GM23338 (cell line): ENCODE data around the gene ADA. TPM values are rescaled to one million over a fixed set of nuclear protein-coding genes. Genes with fewer than 3 reads are reported as not detected.
"Not testable (repeated sequence)": the region's sequence is repeated elsewhere in the genome, so short reads cannot be mapped to it uniquely, and the experiment has no call there.

ENCODE experiments used
- ATAC-seq: fragments of 200-7000 bp; cut with Tn5 transposase; 3 replicates; pipeline ENCODE4 v1.9.1; 2020
- DNase-seq: peaks from one replicate; pipeline ENCODE4 v3.0.0-alpha.2; 2015; ENCODE audit warnings: low spot score
- H2AFZ ChIP-seq: fragments of 200-600 bp; sonication (generic); 2 replicates; pipeline ENCODE4 v1.8.0; 2016; ENCODE audit warnings: antibody characterized with exemption, mild to moderate bottlenecking, moderate library complexity
- H3F3A ChIP-seq: fragments of 200-600 bp; sonication (generic); replicated peaks from 2 replicates; pipeline ENCODE4 v1.8.0; 2017; ENCODE audit warnings: antibody characterized with exemption, mixed run types, low read depth
- H3K27ac ChIP-seq: fragments of 200-600 bp; sonication (generic); 2 replicates; pipeline ENCODE4 v1.6.1; 2016; ENCODE audit warnings: low read depth
- H3K27me3 ChIP-seq: fragments of 200-600 bp; sonication (generic); 2 replicates; pipeline ENCODE4 v1.8.0; 2016; ENCODE audit warnings: mild to moderate bottlenecking, mixed run types, moderate library complexity; ENCODE audit not compliant: insufficient read depth
- H3K36me3 ChIP-seq: fragments of 200-600 bp; sonication (generic); 2 replicates; pipeline ENCODE4 v1.8.0; 2016; ENCODE audit warnings: mild to moderate bottlenecking; ENCODE audit not compliant: insufficient read depth
- H3K4me1 ChIP-seq: fragments of 200-600 bp; sonication (generic); 2 replicates; pipeline ENCODE4 v1.8.0; 2016; ENCODE audit warnings: mild to moderate bottlenecking, moderate library complexity; ENCODE audit not compliant: insufficient read depth
- H3K4me2 ChIP-seq: fragments of 200-600 bp; sonication (generic); 2 replicates; pipeline ENCODE4 v1.7.1; 2017; ENCODE audit warnings: mixed run types
- H3K4me3 ChIP-seq: fragments of 200-600 bp; sonication (generic); 2 replicates; pipeline ENCODE4 v1.6.1; 2016; ENCODE audit warnings: mixed run types
- H3K79me2 ChIP-seq: fragments of 200-600 bp; sonication (generic); replicated peaks from 2 replicates; pipeline ENCODE4 v1.8.0; 2017; ENCODE audit warnings: mild to moderate bottlenecking; ENCODE audit not compliant: insufficient read depth
- H3K9me2 ChIP-seq: fragments of 200-600 bp; sonication (generic); 2 replicates; pipeline ENCODE4 v1.8.0; 2017; ENCODE audit not compliant: insufficient read depth
- H4K20me1 ChIP-seq: fragments of 200-600 bp; sonication (generic); replicated peaks from 2 replicates; pipeline ENCODE4 v1.8.0; 2017; ENCODE audit warnings: mild to moderate bottlenecking; ENCODE audit not compliant: insufficient read depth
- H3K27ac Mint-ChIP-seq: 2 replicates; pipeline ENCODE4 v1.8.0; 2020; ENCODE audit warnings: inconsistent platforms, mild to moderate bottlenecking, moderate library complexity, mixed read lengths
- H3K27me3 Mint-ChIP-seq: 3 replicates; pipeline ENCODE4 v1.8.0; 2022; ENCODE audit warnings: low read depth, mild to moderate bottlenecking, moderate library complexity, mixed read lengths, inconsistent platforms; ENCODE audit not compliant: insufficient read depth, poor library complexity
- H3K36me3 Mint-ChIP-seq: 3 replicates; pipeline ENCODE4 v1.8.0; 2021; ENCODE audit warnings: low read depth, mild to moderate bottlenecking, inconsistent platforms, moderate library complexity, mixed read lengths
- H3K4me1 Mint-ChIP-seq: 3 replicates; pipeline ENCODE4 v1.8.0; 2020; ENCODE audit warnings: mild to moderate bottlenecking, inconsistent platforms, mixed read lengths
- H3K4me3 Mint-ChIP-seq: 3 replicates; pipeline ENCODE4 v1.8.0; 2021; ENCODE audit warnings: moderate library complexity, mild to moderate bottlenecking, inconsistent platforms, mixed read lengths
- H3K9me3 Mint-ChIP-seq: 3 replicates; pipeline ENCODE4 v1.8.0; 2020; ENCODE audit warnings: moderate library complexity, mild to moderate bottlenecking, inconsistent platforms, mixed read lengths
- CREB1 ChIP-seq: fragments of 250-450 bp; sonication (Bioruptor Pico); IDR thresholded peaks from 2 replicates; pipeline ENCODE4 v1.5.0; 2020; ENCODE audit warnings: low read depth, mild to moderate bottlenecking, moderate library complexity
- EZH2 ChIP-seq: fragments of 200-600 bp; sonication (generic); IDR thresholded peaks from one replicate; pipeline ENCODE4 v1.8.0; 2017; ENCODE audit warnings: antibody characterized with exemption, mild to moderate bottlenecking, low read depth; ENCODE audit not compliant: unreplicated experiment
- EZH2phosphoT487 ChIP-seq: fragments of 200-600 bp; sonication (generic); IDR thresholded peaks from one replicate; pipeline ENCODE4 v1.8.1; 2018; ENCODE audit warnings: antibody characterized with exemption; ENCODE audit not compliant: unreplicated experiment
- JUNB ChIP-seq: IDR thresholded peaks from one replicate; pipeline ENCODE4 v1.6.1; 2016; ENCODE audit warnings: antibody characterized with exemption; ENCODE audit not compliant: unreplicated experiment
- NANOG ChIP-seq: IDR thresholded peaks from 2 replicates; pipeline ENCODE4 v1.6.1; 2016; ENCODE audit warnings: antibody characterized with exemption, borderline replicate concordance
- POLR2AphosphoS5 ChIP-seq: IDR thresholded peaks from 2 replicates; pipeline ENCODE4 v1.6.1; 2016; ENCODE audit warnings: antibody characterized with exemption, low read depth
- STAT1 ChIP-seq: IDR thresholded peaks from one replicate; pipeline ENCODE4 v1.6.1; 2016; ENCODE audit warnings: antibody characterized with exemption; ENCODE audit not compliant: unreplicated experiment
- ZNF114 ChIP-seq: fragments of 250-450 bp; sonication (Bioruptor Pico); IDR thresholded peaks from 2 replicates; pipeline ENCODE4 v1.5.0; 2020; ENCODE audit warnings: mild to moderate bottlenecking, moderate library complexity
- polyA plus RNA-seq: library from polyadenylated mRNA; unstranded; fragments of >200 nt; fragmentation: Nextera tagmentation; extraction: Ambion mirVana; gene quantifications from 2 replicates; pipeline ENCODE4 v1.2.1, GENCODE V29; 2016
- total RNA-seq: library from RNA; depleted of rRNA; stranded (reverse); fragments of >200 nt; shearing (Covaris generic); gene quantifications from 2 replicates; pipeline ENCODE4 v1.2.3, GENCODE V29; 2014
- TF ChIP-seq, protein P1 (sequence below): fragments of 250-450 bp; sonication (Bioruptor Pico); IDR thresholded peaks from 2 replicates; pipeline ENCODE4 v1.5.0; 2020; ENCODE audit warnings: mild to moderate bottlenecking, moderate library complexity

ADA gene
- total and polyA plus RNA-seq, 2 experiments from 2014 or later = 15.8 to 16.2 TPM

DNA sequence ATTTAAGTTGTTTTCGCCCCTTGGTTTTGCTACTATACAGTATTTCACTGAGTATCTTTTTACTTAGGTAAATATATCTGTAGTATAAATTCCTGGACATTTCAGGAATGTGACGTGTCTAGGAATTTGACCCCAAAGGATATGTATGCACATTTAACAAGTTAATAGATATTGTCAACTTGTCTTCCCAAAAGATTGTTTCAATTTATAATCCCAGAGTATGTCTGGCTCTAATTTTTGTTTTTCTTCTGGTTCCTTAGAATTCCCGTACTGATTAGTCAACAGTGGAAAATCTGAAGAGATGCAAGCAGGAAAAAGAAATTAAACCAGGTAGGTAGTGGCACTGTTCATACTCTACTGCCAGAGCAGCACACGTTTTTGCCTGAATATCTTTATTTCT lies 62.0 kb downstream of the ADA start:
- DNase-seq = no peak
- Mint-ChIP-seq H3K4me1 (peaks cover 36% of the 10 kb centered on the region), H3K9me3 (no peaks in the 10 kb centered on the region), H3K27me3 (peaks cover 10% of the 10 kb centered on the region), H3K36me3 (no peaks in the 10 kb centered on the region), H3K27ac (no peak overlapping the region), H3K4me3 (no peak overlapping the region)
- Histone ChIP-seq H3K4me1 (peaks cover 16% of the 10 kb centered on the region), H3K4me3 (no peak overlapping the region), H3K4me2 (no peak overlapping the region), H2AFZ (no peak overlapping the region), H3K27me3 (no peaks in the 10 kb centered on the region; the same call in 1 of the 2 replicates), H3K9me2 (no peaks in the 10 kb centered on the region), H3K27ac (no peak overlapping the region), H3K79me2 (no peaks in the 10 kb centered on the region), H3K36me3 (no peaks in the 10 kb centered on the region), H4K20me1 (no peaks in the 10 kb centered on the region; the same call in 1 of the 2 replicates), H3F3A (no peaks in the 10 kb centered on the region)
- no peak for ATAC-seq
- TF ChIP-seq ZNF114 (CRISPR knock-in tag) (no peak), EZH2 (no peak), POLR2AphosphoS5 (no peak)

DNA sequence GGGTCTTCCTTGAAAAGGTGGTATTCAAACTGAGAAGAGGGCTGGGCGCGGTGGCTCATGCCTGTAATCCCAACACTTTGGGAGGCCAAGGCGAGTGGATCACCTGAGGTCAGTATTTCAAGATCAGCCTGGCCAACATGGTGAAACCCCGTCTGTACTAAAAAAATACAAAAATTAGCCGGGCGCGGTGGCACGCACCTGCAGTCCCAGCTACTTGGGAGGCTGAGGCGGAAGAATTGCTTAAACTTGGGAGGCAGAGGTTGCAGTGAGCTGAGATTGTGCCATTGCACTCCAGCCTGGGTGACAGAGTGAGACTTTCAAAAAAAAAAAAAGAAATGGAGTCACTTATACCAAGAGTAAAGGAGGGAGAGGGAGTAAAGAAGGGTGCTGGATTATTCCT lies 63.2 kb downstream of the ADA start:
- Mint-ChIP-seq H3K4me1 (peaks cover 41% of the 10 kb centered on the region), H3K27me3 (peaks cover 10% of the 10 kb centered on the region)
- H3K27ac ChIP-seq, H2AFZ ChIP-seq, H3K9me3 Mint-ChIP-seq, H3K4me3 Mint-ChIP-seq, H3K36me3 Mint-ChIP-seq, H3K9me2 ChIP-seq, DNase-seq, H3K27me3 ChIP-seq, H3K27ac Mint-ChIP-seq, H4K20me1 ChIP-seq, H3K4me3 ChIP-seq, H3K36me3 ChIP-seq, H3K79me2 ChIP-seq, ATAC-seq, H3K4me2 ChIP-seq, H3F3A ChIP-seq: not testable (repeated sequence)
- peaks cover 16% of the 10 kb centered on the region for H3K4me1 ChIP-seq

DNA sequence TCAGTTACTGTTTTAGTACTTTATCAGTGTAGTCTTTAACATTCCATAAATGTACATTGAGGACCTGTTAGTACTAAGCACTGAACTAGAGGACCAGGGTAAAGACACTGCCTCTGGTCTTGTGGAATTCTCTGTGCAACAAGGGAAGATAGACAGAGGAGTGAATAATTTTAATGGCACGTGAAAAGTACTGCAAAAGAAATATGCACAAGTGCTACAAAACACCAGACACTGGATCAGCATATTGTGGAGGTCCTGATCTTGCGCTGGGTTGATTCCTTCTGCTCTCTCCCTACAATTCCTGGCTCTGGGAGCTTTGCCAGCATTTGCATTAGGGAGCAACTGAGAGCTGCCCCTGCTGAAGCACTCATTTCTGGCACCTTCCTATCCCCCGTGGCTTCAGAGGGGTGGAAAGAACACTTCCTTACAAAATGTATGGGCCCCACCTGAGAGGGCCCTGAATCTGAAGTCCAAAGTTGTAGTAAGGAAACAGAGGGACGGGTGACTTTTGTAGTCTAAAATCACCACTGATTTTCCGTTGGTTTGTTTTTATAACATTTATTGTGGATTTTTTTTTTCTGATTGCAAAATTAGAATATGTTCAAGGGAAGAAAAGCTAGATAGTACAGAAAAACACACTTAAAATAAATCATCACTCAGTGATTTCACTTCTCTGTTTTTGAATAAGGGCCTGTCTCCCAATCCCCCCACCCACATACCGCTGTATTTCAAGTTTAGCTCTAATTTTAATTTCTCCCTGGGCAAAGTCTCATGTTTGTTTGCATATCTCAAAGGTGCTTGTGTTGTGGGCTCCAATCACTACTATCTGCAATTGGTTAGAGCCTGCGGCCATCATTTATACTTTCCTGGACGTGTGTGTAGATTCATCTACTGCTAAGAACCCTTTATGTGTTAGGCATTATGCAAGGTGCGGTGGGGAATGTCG lies 64.2 kb downstream of the ADA start:
- H3K36me3 Mint-ChIP-seq = no peaks in the 10 kb centered on the region
- H3F3A ChIP-seq = no peaks in the 10 kb centered on the region
- no peak for ATAC-seq
- H3K36me3 ChIP-seq = no peaks in the 10 kb centered on the region
- H3K27ac ChIP-seq = no peak overlapping the region
- H3K79me2 ChIP-seq = no peaks in the 10 kb centered on the region
- no peak overlapping the region for H2AFZ ChIP-seq
- H3K27me3 Mint-ChIP-seq = peaks cover 10% of the 10 kb centered on the region
- no peaks in the 10 kb centered on the region for H3K27me3 ChIP-seq
- H3K27ac Mint-ChIP-seq = no peak overlapping the region
- H3K9me3 Mint-ChIP-seq = no peaks in the 10 kb centered on the region
- H4K20me1 ChIP-seq = no peaks in the 10 kb centered on the region; the same call in 1 of the 2 replicates
- peaks cover 43% of the 10 kb centered on the region for H3K4me1 Mint-ChIP-seq
- no peaks in the 10 kb centered on the region for H3K9me2 ChIP-seq
- no peak overlapping the region for H3K4me3 Mint-ChIP-seq
- H3K4me3 ChIP-seq = no peak overlapping the region
- no peak for DNase-seq
- no peak overlapping the region for H3K4me2 ChIP-seq
- peaks cover 16% of the 10 kb centered on the region for H3K4me1 ChIP-seq
- TF ChIP-seq STAT1 = no peak
- TF ChIP-seq NANOG = no peak
- TF ChIP-seq, protein P1, sequence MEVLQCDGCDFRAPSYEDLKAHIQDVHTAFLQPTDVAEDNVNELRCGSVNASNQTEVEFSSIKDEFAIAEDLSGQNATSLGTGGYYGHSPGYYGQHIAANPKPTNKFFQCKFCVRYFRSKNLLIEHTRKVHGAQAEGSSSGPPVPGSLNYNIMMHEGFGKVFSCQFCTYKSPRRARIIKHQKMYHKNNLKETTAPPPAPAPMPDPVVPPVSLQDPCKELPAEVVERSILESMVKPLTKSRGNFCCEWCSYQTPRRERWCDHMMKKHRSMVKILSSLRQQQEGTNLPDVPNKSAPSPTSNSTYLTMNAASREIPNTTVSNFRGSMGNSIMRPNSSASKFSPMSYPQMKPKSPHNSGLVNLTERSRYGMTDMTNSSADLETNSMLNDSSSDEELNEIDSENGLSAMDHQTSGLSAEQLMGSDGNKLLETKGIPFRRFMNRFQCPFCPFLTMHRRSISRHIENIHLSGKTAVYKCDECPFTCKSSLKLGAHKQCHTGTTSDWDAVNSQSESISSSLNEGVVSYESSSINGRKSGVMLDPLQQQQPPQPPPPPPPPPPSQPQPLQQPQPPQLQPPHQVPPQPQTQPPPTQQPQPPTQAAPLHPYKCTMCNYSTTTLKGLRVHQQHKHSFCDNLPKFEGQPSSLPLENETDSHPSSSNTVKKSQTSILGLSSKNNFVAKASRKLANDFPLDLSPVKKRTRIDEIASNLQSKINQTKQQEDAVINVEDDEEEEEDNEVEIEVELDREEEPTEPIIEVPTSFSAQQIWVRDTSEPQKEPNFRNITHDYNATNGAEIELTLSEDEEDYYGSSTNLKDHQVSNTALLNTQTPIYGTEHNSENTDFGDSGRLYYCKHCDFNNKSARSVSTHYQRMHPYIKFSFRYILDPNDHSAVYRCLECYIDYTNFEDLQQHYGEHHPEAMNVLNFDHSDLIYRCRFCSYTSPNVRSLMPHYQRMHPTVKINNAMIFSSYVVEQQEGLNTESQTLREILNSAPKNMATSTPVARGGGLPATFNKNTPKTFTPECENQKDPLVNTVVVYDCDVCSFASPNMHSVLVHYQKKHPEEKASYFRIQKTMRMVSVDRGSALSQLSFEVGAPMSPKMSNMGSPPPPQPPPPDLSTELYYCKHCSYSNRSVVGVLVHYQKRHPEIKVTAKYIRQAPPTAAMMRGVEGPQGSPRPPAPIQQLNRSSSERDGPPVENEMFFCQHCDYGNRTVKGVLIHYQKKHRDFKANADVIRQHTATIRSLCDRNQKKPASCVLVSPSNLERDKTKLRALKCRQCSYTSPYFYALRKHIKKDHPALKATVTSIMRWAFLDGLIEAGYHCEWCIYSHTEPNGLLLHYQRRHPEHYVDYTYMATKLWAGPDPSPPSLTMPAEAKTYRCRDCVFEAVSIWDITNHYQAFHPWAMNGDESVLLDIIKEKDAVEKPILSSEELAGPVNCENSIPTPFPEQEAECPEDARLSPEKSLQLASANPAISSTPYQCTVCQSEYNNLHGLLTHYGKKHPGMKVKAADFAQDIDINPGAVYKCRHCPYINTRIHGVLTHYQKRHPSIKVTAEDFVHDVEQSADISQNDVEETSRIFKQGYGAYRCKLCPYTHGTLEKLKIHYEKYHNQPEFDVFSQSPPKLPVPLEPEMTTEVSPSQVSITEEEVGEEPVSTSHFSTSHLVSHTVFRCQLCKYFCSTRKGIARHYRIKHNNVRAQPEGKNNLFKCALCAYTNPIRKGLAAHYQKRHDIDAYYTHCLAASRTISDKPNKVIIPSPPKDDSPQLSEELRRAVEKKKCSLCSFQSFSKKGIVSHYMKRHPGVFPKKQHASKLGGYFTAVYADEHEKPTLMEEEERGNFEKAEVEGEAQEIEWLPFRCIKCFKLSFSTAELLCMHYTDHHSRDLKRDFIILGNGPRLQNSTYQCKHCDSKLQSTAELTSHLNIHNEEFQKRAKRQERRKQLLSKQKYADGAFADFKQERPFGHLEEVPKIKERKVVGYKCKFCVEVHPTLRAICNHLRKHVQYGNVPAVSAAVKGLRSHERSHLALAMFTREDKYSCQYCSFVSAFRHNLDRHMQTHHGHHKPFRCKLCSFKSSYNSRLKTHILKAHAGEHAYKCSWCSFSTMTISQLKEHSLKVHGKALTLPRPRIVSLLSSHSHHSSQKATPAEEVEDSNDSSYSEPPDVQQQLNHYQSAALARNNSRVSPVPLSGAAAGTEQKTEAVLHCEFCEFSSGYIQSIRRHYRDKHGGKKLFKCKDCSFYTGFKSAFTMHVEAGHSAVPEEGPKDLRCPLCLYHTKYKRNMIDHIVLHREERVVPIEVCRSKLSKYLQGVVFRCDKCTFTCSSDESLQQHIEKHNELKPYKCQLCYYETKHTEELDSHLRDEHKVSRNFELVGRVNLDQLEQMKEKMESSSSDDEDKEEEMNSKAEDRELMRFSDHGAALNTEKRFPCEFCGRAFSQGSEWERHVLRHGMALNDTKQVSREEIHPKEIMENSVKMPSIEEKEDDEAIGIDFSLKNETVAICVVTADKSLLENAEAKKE (CRISPR knock-in tag) = no peak
- no peak for TF ChIP-seq CREB1 (CRISPR knock-in tag)
- no peak for TF ChIP-seq JUNB
- no peak for TF ChIP-seq EZH2
- TF ChIP-seq EZH2phosphoT487 = no peak
